ENCODE results near the gene PNMA6E.

GRCh38 chrX:153352858-153353257 lies 48.3 kb downstream of the PNMA6E start:
- TF ChIP-seq, protein P1, sequence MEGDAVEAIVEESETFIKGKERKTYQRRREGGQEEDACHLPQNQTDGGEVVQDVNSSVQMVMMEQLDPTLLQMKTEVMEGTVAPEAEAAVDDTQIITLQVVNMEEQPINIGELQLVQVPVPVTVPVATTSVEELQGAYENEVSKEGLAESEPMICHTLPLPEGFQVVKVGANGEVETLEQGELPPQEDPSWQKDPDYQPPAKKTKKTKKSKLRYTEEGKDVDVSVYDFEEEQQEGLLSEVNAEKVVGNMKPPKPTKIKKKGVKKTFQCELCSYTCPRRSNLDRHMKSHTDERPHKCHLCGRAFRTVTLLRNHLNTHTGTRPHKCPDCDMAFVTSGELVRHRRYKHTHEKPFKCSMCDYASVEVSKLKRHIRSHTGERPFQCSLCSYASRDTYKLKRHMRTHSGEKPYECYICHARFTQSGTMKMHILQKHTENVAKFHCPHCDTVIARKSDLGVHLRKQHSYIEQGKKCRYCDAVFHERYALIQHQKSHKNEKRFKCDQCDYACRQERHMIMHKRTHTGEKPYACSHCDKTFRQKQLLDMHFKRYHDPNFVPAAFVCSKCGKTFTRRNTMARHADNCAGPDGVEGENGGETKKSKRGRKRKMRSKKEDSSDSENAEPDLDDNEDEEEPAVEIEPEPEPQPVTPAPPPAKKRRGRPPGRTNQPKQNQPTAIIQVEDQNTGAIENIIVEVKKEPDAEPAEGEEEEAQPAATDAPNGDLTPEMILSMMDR (IDR thresholded peaks at IDR 0.05), result no peak
- TF ChIP-seq POLR2A (IDR thresholded peaks at IDR 0.05), result no peak

Data from prostate gland (tissue), 2 donors.